HG02884 (cell line): Measurements from ENCODE around the gene CLDN19.
"Not testable (repeated sequence)": the region's sequence is repeated elsewhere in the genome, so short reads cannot be mapped to it uniquely, and the experiment has no call there.

Experiments used
- ATAC-seq: cut with Tn5 transposase; IDR thresholded peaks from one replicate; pipeline ENCODE4 v1.9.1; 2021; ENCODE audit warnings: mild to moderate bottlenecking, moderate library complexity; ENCODE audit not compliant: unreplicated experiment

The CLDN19 gene

GRCh38 chr1:42713293-42713692 is 26.7 kb downstream of the CLDN19 start:
- no peak for ATAC-seq

- ATAC-seq = not testable (repeated sequence)
Observed at GRCh38 chr1:42712808-42713207, 27.2 kb downstream of the CLDN19 start.

- ATAC-seq = no peak
Observed at GRCh38 chr1:42703888-42704464, 36.1 kb downstream of the CLDN19 start.

GRCh38 chr1:42700006-42700405 is 40.0 kb downstream of the CLDN19 start:
- ATAC-seq = no peak

GRCh38 chr1:42698081-42698813 is 41.8 kb downstream of the CLDN19 start:
- ATAC-seq = no peak

GRCh38 chr1:42692911-42693310 is 47.1 kb downstream of the CLDN19 start:
- no peak for ATAC-seq

GRCh38 chr1:42692461-42692860 is 47.6 kb downstream of the CLDN19 start:
- ATAC-seq = no peak

- no peak for ATAC-seq
Observed at GRCh38 chr1:42691157-42691498, 48.9 kb downstream of the CLDN19 start.

GRCh38 chr1:42690477-42691156 is 49.4 kb downstream of the CLDN19 start:
- ATAC-seq = no peak

- no peak for ATAC-seq
Observed at GRCh38 chr1:42689912-42690311, 50.1 kb downstream of the CLDN19 start.

- no peak for ATAC-seq
Observed at GRCh38 chr1:42686418-42686817, 53.6 kb downstream of the CLDN19 start.

GRCh38 chr1:42684139-42684538 is 55.9 kb downstream of the CLDN19 start:
- ATAC-seq = no peak
